CD14-positive monocyte (primary cell): ENCODE data around the gene SPG7. TPM values are rescaled to one million over a fixed set of nuclear protein-coding genes. Genes with fewer than 3 reads are reported as not detected.

ENCODE experiments used
- DNase-seq, 3 donors: peaks; one replicate each; pipeline ENCODE4 v3.0.0-alpha.2; 2011 to 2022
- H2AFZ ChIP-seq: 2 replicates; pipeline ENCODE4 v1.6.0; 2012; ENCODE audit warnings: mild to moderate bottlenecking, low read depth, low read length, inconsistent platforms; ENCODE audit not compliant: insufficient read depth, poor library complexity, severe bottlenecking
- H3K27ac ChIP-seq, 2 donors: 1 replicate in 1 of 2; 2 replicates in 1 of 2; pipeline ENCODE4 v1.5.1; 2012 to 2013; ENCODE audit warnings: low read length in 2 of 2, control low read depth in 1 of 2, inconsistent platforms in 1 of 2, low read depth in 1 of 2, mild to moderate bottlenecking in 1 of 2
- H3K27me3 ChIP-seq, 2 donors: one replicate each; pipeline versions ENCODE4 v1.6.0 to v1.6.1; 2011 to 2013; ENCODE audit warnings: low read length in 2 of 2; ENCODE audit not compliant: control insufficient read depth in 2 of 2, insufficient read depth in 2 of 2
- H3K36me3 ChIP-seq, 2 donors: replicated peaks in 1 of 2; 1 replicate in 1 of 2; 2 replicates in 1 of 2; pipeline versions ENCODE4 v1.5.1 to v1.6.1; 2012 to 2013; ENCODE audit warnings: low read length in 2 of 2, control low read depth in 1 of 2, inconsistent platforms in 1 of 2, mild to moderate bottlenecking in 1 of 2; ENCODE audit not compliant: insufficient read depth in 2 of 2, control insufficient read depth in 1 of 2
- H3K4me1 ChIP-seq, 2 donors: 1 replicate in 1 of 2; 2 replicates in 1 of 2; pipeline versions ENCODE4 v1.5.1 to v1.6.1; 2012 to 2013; ENCODE audit warnings: low read length in 2 of 2, control low read depth in 1 of 2, inconsistent platforms in 1 of 2, mild to moderate bottlenecking in 1 of 2, moderate library complexity in 1 of 2; ENCODE audit not compliant: insufficient read depth in 2 of 2, control insufficient read depth in 1 of 2
- H3K4me2 ChIP-seq: replicated peaks from 2 replicates; pipeline ENCODE3; 2012; ENCODE audit warnings: low read length, moderate library complexity, mild to moderate bottlenecking; ENCODE audit not compliant: poor library complexity, severe bottlenecking; ENCODE audit errors: extremely low read depth
- H3K4me3 ChIP-seq, 3 experiments: fragments of 200-600 bp in 1 of 3; sonication (generic) in 1 of 3; replicated peaks in 1 of 3; 1 replicate in 2 of 3; 2 replicates in 1 of 3; pipeline ENCODE4 v1.5.1; 2011 to 2013; ENCODE audit warnings: low read length in 3 of 3, mild to moderate bottlenecking in 3 of 3, control low read depth in 2 of 3, low read depth in 2 of 3, inconsistent platforms in 1 of 3, moderate library complexity in 1 of 3
- H3K79me2 ChIP-seq: 2 replicates; pipeline ENCODE4 v1.6.0; 2012; ENCODE audit warnings: mild to moderate bottlenecking, control low read depth, inconsistent platforms, low read length, moderate library complexity; ENCODE audit not compliant: insufficient read depth
- H3K9ac ChIP-seq: 2 replicates; pipeline ENCODE4 v1.6.0; 2017; ENCODE audit warnings: low read length, mild to moderate bottlenecking; ENCODE audit not compliant: insufficient read depth, poor library complexity, severe bottlenecking
- H3K9me3 ChIP-seq, 2 donors: replicated peaks in 1 of 2; 1 replicate in 1 of 2; 2 replicates in 1 of 2; pipeline versions ENCODE4 v1.5.1 to v1.6.1; 2012 to 2013; ENCODE audit warnings: low read length in 2 of 2, control low read depth in 1 of 2; ENCODE audit not compliant: control insufficient read depth in 1 of 2, insufficient read depth in 1 of 2
- H4K20me1 ChIP-seq: 2 replicates; pipeline ENCODE4 v1.6.0; 2012; ENCODE audit warnings: mild to moderate bottlenecking, low read length, control low read depth, moderate library complexity; ENCODE audit not compliant: insufficient read depth
- H3K27ac Mint-ChIP-seq, 7 donors: one replicate each; pipeline ENCODE4 v1.8.0; 2020; ENCODE audit warnings: mild to moderate bottlenecking in 7 of 7, mixed read lengths in 7 of 7, moderate library complexity in 6 of 7, inconsistent platforms in 2 of 7
- H3K27me3 Mint-ChIP-seq, 3 donors: one replicate each; pipeline ENCODE4 v1.8.0; 2021 to 2022; ENCODE audit warnings: low read depth in 3 of 3, mild to moderate bottlenecking in 3 of 3, mixed read lengths in 3 of 3, moderate library complexity in 3 of 3, inconsistent platforms in 1 of 3
- H3K36me3 Mint-ChIP-seq, 2 donors: one replicate each; pipeline ENCODE4 v1.8.0; 2020; ENCODE audit warnings: mixed read lengths in 2 of 2, inconsistent platforms in 1 of 2, mild to moderate bottlenecking in 1 of 2
- H3K4me1 Mint-ChIP-seq: one replicate; pipeline ENCODE4 v1.8.0; 2020; ENCODE audit warnings: mild to moderate bottlenecking, mixed read lengths
- H3K4me3 Mint-ChIP-seq, 2 donors: one replicate each; pipeline ENCODE4 v1.8.0; 2020; ENCODE audit warnings: mild to moderate bottlenecking in 2 of 2, mixed read lengths in 2 of 2, moderate library complexity in 1 of 2
- H3K9me3 Mint-ChIP-seq, 7 donors: one replicate each; pipeline ENCODE4 v1.8.0; 2020 to 2022; ENCODE audit warnings: mixed read lengths in 7 of 7, mild to moderate bottlenecking in 6 of 7, moderate library complexity in 6 of 7, inconsistent platforms in 2 of 7
- CTCF ChIP-seq: fragments of 200-600 bp; IDR thresholded peaks from one replicate; pipeline ENCODE4 v1.8.0; 2022; ENCODE audit warnings: antibody characterized with exemption, mild to moderate bottlenecking
- WGBS: methylation state at CpG from one replicate; pipeline ENCODE4 v1.1.5; 2013; ENCODE audit warnings: missing lambda C conversion rate; ENCODE audit not compliant: insufficient coverage; 5-methylcytosine and 5-hydroxymethylcytosine counted together
- intact Hi-C, 2 donors: fragments of 100-400 bp; cut with micrococcal nuclease; formaldehyde crosslinking; loops; one replicate each; pipeline versions ENCODE4 v1.15.0 to v1.15.1; 2023
- polyA plus RNA-seq, 3 donors: library from polyadenylated mRNA; depleted of rRNA in 1 of 3; unstranded in 2 of 3; stranded (reverse) in 1 of 3; fragments of 300-500 nt in 2 of 3; fragments of >200 nt in 1 of 3; fragmentation: Illumina TruSeq in 2 of 3; gene quantifications; 1 replicate in 2 of 3; 2 replicates in 1 of 3; pipeline ENCODE4 v1.2.3, GENCODE V29; 2012 to 2021

SPG7 gene
- polyA plus RNA-seq, 3 donors = 30.3 to 120 (median 34.4) TPM

GRCh38 chr16:89557690-89558490 is 49.7 kb downstream of the SPG7 start:
- Histone ChIP-seq H3K4me2 (no peak overlapping the region), H3K27me3 (no peaks in the 10 kb centered on the region), H4K20me1 (peaks cover 21% of the 10 kb centered on the region), H3K4me3 (no peak overlapping the region), H3K79me2 (peaks cover 22% of the 10 kb centered on the region), H3K4me1 (peaks cover 31 to 38% of the 10 kb centered on the region in 2 donors), H3K27ac (no peak overlapping the region), H3K9ac (no peak overlapping the region), H2AFZ (no peak overlapping the region), H3K9me3 (no peaks in the 10 kb centered on the region), H3K36me3 (peaks cover 40 to 49% of the 10 kb centered on the region in 2 donors)
- Mint-ChIP-seq H3K27ac (peak overlapping the region in 5 of 7 donors; percentile 2 to 71 (median 47)), H3K4me1 (peaks cover 41% of the 10 kb centered on the region), H3K9me3 (no peaks in the 10 kb centered on the region), H3K36me3 (peaks cover 38 to 53% of the 10 kb centered on the region in 2 donors), H3K4me3 (no peak overlapping the region), H3K27me3 (no peaks in the 10 kb centered on the region)
- DNase-seq = no peak
- intact Hi-C loops = loop anchor here (5.0 kb wide), 1 partner anchor 226 kb away; no protein-coding TSS in a partner anchor
- peak; percentile 66 for TF ChIP-seq CTCF
- WGBS = 92% methylated on average over 14 of the region's 19 CpGs

- Mint-ChIP-seq H3K9me3 (no peaks in the 10 kb centered on the region), H3K27ac (peak within 1 kb of the TSS; percentile 95 to 99 (median 98)), H3K4me1 (peaks cover 65% of the 10 kb centered on the region), H3K4me3 (peak within 1 kb of the TSS; percentile 92 to 98), H3K36me3 (peaks cover 51 to 56% of the 10 kb centered on the region in 2 donors), H3K27me3 (peaks cover 1 to 3% (median 1%) of the 10 kb centered on the region in 3 donors)
- H3K79me2 ChIP-seq = peaks cover 22% of the 10 kb centered on the region
- peak within 1 kb of the TSS; percentile 94 for H3K4me2 ChIP-seq
- H2AFZ ChIP-seq = peak within 1 kb of the TSS; percentile 79
- peaks cover 41 to 46% of the 10 kb centered on the region in 2 donors for H3K36me3 ChIP-seq
- peak within 1 kb of the TSS; percentile 96 for H3K9ac ChIP-seq
- H3K9me3 ChIP-seq = no peaks in the 10 kb centered on the region
- H3K4me3 ChIP-seq = peak within 1 kb of the TSS; percentile 64 to 95 (median 82)
- peaks cover 48% of the 10 kb centered on the region for H4K20me1 ChIP-seq
- H3K27ac ChIP-seq = peak within 1 kb of the TSS; percentile 92 to 93
- peak; percentile 93 to 97 (median 94) for DNase-seq
- intact Hi-C loops = loop anchor here in 1 of 2 donors (5.0 kb wide), 2 partner anchors 162 to 312 kb away; partner anchors contain the start of genes TCF25, VPS9D1 and ZNF276
- under 1% methylated on average over 87 of the region's 87 CpGs for WGBS
- peaks cover 41 to 57% of the 10 kb centered on the region in 2 donors for H3K4me1 ChIP-seq
- TF ChIP-seq CTCF = no peak
- H3K27me3 ChIP-seq = peaks cover 0 to 2% of the 10 kb centered on the region in 2 donors
Observed at GRCh38 chr16:89560378-89561141, 52.4 kb downstream of the SPG7 start, which contains the start of gene RPL13. Gene RPL13, plus strand, starts transcription at chr16:89560682. Its CDS starts 278 bp downstream, at chr16:89560960.
